Spleen (tissue), 7 donors: ENCODE data around the gene DPP9.

Source experiments
- CTCF ChIP-seq, 11 experiments: fragments of 200-600 bp in 7 of 11; fragments of 450-650 bp in 4 of 11; sonication (generic) in 4 of 11; IDR thresholded peaks in 8 of 11; conservative IDR thresholded peaks in 3 of 11; 1 replicate in 7 of 11; 2 replicates in 4 of 11; pipeline versions ENCODE4 v1.4.0 to v1.8.0; 2016 to 2021; ENCODE audit warnings: antibody characterized with exemption in 11 of 11, inconsistent platforms in 4 of 11, mild to moderate bottlenecking in 1 of 11
- POLR2AphosphoS5 ChIP-seq, 3 donors: sonication (generic); formaldehyde crosslinking; IDR thresholded peaks; one replicate each; pipeline ENCODE4 v1.5.1; 2017; ENCODE audit warnings: antibody characterized with exemption in 3 of 3
- donor health status: DM: no; HTN: no; CAD: no; lungs with moderate emphysema.
- donor health status: DM: no; HTN: no; CAD: no.
- donor health status: DM: no; HTN: no; CAD: no.

- TF ChIP-seq CTCF (IDR thresholded peaks at IDR 0.05 in 8 of 11, conservative IDR thresholded peaks at IDR 0.05 in 3 of 11) (peak in 10 of 11 experiments; percentile 3 to 40 (median 30)), POLR2AphosphoS5 (IDR thresholded peaks at IDR 0.05) (peak in 2 of 3 donors; percentile 32 to 55)
These were observed 63.4 kb downstream of the DPP9 start for GRCh38 chr19:4660181-4660791.
